HEK293T (cell line): ENCODE data around the gene TAF1B.

Experiments used
- CTCF ChIA-PET: fragments of 350-600 bp; formaldehyde crosslinking; extraction: SDS; loops from one replicate; lab custom pipeline; 2021; ENCODE audit warnings: antibody characterized with exemption, inconsistent platforms; lab: Yijun Ruan, JAX
- POLR2A ChIA-PET: fragments of 350-600 bp; formaldehyde crosslinking; extraction: SDS; loops from one replicate; lab custom pipeline; 2020; ENCODE audit warnings: antibody characterized with exemption, inconsistent platforms; lab: Yijun Ruan, JAX
- DNase-seq: peaks from one replicate; pipeline ENCODE4 v3.0.0; 2012; ENCODE audit warnings: mixed read lengths; ENCODE audit errors: extremely low spot score
- ARNT ChIP-seq: fragments of 450-650 bp; IDR thresholded peaks from 2 replicates; pipeline ENCODE4 v1.6.1; 2017; ENCODE audit warnings: mild to moderate bottlenecking
- BHLHE40 ChIP-seq: fragments of 450-650 bp; IDR thresholded peaks from 2 replicates; pipeline ENCODE4 v1.6.1; 2016; ENCODE audit warnings: mild to moderate bottlenecking, moderate library complexity, borderline replicate concordance
- CTBP1 ChIP-seq: fragments of 450-650 bp; IDR thresholded peaks from 2 replicates; pipeline ENCODE4 v1.6.1; 2016; ENCODE audit warnings: borderline replicate concordance
- ELF4 ChIP-seq: fragments of 450-650 bp; IDR thresholded peaks from 2 replicates; pipeline ENCODE4 v1.6.1; 2017; ENCODE audit warnings: antibody characterized with exemption
- FOXA1 ChIP-seq: fragments of 450-650 bp; IDR thresholded peaks from 2 replicates; pipeline ENCODE4 v1.6.1; 2016; ENCODE audit warnings: mild to moderate bottlenecking
- FOXK2 ChIP-seq: fragments of 450-650 bp; IDR thresholded peaks from 2 replicates; pipeline ENCODE4 v1.6.1; 2016; ENCODE audit warnings: mild to moderate bottlenecking
- FOXM1 ChIP-seq: fragments of 450-650 bp; IDR thresholded peaks from 2 replicates; pipeline ENCODE4 v1.6.1; 2017; ENCODE audit warnings: mild to moderate bottlenecking, borderline replicate concordance
- HDGF ChIP-seq: fragments of 450-650 bp; IDR thresholded peaks from 2 replicates; pipeline ENCODE4 v1.6.1; 2017; ENCODE audit warnings: antibody characterized with exemption, borderline replicate concordance
- L3MBTL2 ChIP-seq: fragments of 450-650 bp; conservative IDR thresholded peaks from 2 replicates; pipeline ENCODE4 v1.6.1; 2016; ENCODE audit warnings: mild to moderate bottlenecking
- LEF1 ChIP-seq: fragments of 450-650 bp; IDR thresholded peaks from 2 replicates; pipeline ENCODE4 v1.6.1; 2017; ENCODE audit warnings: mild to moderate bottlenecking, borderline replicate concordance
- NFRKB ChIP-seq: fragments of 450-650 bp; IDR thresholded peaks from 2 replicates; pipeline ENCODE4 v1.6.1; 2016; ENCODE audit warnings: mild to moderate bottlenecking, moderate library complexity
- SP1 ChIP-seq: fragments of 450-650 bp; IDR thresholded peaks from 2 replicates; pipeline ENCODE4 v1.6.1; 2017
- SUZ12 ChIP-seq: fragments of 450-650 bp; IDR thresholded peaks from 2 replicates; pipeline ENCODE4 v1.6.1; 2016; ENCODE audit warnings: mild to moderate bottlenecking
- TARDBP ChIP-seq: fragments of 450-650 bp; IDR thresholded peaks from 2 replicates; pipeline ENCODE4 v1.6.1; 2016
- ZNF384 ChIP-seq: fragments of 450-650 bp; IDR thresholded peaks from 2 replicates; pipeline ENCODE4 v1.6.1; 2016
- TF ChIP-seq, protein P1 (sequence below): fragments of 450-650 bp; IDR thresholded peaks from 2 replicates; pipeline ENCODE4 v1.6.1; 2016

TAF1B gene

DNA sequence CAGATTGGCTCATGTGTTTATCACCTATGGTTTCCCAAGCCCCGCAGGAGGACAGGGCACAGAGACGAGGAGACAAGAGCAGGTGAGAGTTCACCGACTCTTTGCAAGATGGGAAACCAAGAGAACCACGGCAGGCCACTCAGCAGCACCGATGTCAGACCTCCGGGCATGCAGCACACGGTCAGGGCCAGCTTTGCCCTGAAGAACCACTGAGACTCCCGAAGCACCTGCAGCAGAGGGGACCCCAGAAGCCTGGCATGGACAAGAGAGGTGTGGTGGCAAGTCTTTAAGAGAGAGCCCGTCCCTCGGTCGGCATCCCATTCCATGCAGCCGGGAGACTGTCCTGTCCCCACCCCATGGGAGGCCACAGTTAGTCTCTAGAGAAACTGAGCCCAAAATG lies 36.6 kb upstream of the TAF1B start:
- ChIA-PET CTCF (no interaction called here), POLR2A (no interaction called here)
- no peak for DNase-seq
- TF ChIP-seq FOXA1 (no peak), LEF1 (no peak)

DNA sequence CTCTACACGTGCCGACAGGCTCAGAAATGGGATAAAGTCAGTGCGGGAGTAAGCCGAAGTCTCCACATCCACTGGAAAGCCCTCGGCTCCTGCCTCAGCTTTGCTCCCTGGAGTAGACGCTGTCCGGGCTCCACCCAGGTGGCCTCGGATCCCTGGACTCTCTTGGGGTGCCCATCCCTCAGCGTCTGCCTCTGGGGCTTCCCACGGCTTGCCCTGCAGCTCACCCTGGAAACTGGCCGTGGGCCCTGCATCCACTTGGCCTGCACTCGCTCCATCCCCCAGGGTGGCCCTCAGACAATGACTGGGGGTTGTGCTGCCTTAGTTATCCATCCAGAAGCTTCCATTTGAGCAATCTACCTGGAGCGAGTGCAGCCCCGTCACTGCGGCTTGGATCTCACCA lies 36.2 kb upstream of the TAF1B start:
- DNase-seq, result no peak
- CTCF ChIA-PET, result interaction anchor here (0.6 kb wide), 1 partner anchor 667 kb away, joined by 3 read pairs; no protein-coding TSS in a partner anchor
- TF ChIP-seq ELF4, result no peak
- TF ChIP-seq SP1, result no peak
- TF ChIP-seq SUZ12, result no peak
- TF ChIP-seq FOXM1, result no peak
- no peak for TF ChIP-seq HDGF
- TF ChIP-seq CTBP1, result no peak
- no peak for TF ChIP-seq FOXA1
- no peak for TF ChIP-seq NFRKB
- TF ChIP-seq ZNF384, result no peak
- no peak for TF ChIP-seq BHLHE40

GRCh38 chr2:9807555-9808305 lies 35.5 kb upstream of the TAF1B start:
- no peak for TF ChIP-seq LEF1
- no peak for TF ChIP-seq SUZ12
- no peak for TF ChIP-seq FOXM1
- TF ChIP-seq L3MBTL2, result no peak
- ChIA-PET POLR2A (interaction anchor here (1.4 kb wide), 1 partner anchor 36 kb away, joined by 3 read pairs; the partner anchor contains the start of gene TAF1B), CTCF (interaction anchor here (0.6 kb wide), 1 partner anchor 668 kb away, joined by 3 read pairs; no protein-coding TSS in a partner anchor)
- DNase-seq, result no peak

More for the DNA sequence above, 36.2 kb upstream of the TAF1B start:
- POLR2A ChIA-PET, result interaction anchor here (1.4 kb wide), 1 partner anchor 37 kb away, joined by 3 read pairs; the partner anchor contains the start of gene TAF1B

GRCh38 chr2:9808334-9809063 lies 34.8 kb upstream of the TAF1B start:
- ChIA-PET CTCF (no interaction called here), POLR2A (interaction anchor here (1.4 kb wide), 1 partner anchor 35 kb away, joined by 3 read pairs; the partner anchor contains the start of gene TAF1B)
- TF ChIP-seq ELF4 (no peak), FOXM1 (no peak), ZNF384 (no peak), FOXA1 (no peak), CTBP1 (no peak), LEF1 (no peak), BHLHE40 (no peak), SUZ12 (no peak), ARNT (no peak), TARDBP (no peak), FOXK2 (no peak), SP1 (no peak), L3MBTL2 (no peak), NFRKB (no peak)
- TF ChIP-seq, protein P1, sequence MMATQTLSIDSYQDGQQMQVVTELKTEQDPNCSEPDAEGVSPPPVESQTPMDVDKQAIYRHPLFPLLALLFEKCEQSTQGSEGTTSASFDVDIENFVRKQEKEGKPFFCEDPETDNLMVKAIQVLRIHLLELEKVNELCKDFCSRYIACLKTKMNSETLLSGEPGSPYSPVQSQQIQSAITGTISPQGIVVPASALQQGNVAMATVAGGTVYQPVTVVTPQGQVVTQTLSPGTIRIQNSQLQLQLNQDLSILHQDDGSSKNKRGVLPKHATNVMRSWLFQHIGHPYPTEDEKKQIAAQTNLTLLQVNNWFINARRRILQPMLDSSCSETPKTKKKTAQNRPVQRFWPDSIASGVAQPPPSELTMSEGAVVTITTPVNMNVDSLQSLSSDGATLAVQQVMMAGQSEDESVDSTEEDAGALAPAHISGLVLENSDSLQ, result no peak
- DNase-seq, result no peak

DNA sequence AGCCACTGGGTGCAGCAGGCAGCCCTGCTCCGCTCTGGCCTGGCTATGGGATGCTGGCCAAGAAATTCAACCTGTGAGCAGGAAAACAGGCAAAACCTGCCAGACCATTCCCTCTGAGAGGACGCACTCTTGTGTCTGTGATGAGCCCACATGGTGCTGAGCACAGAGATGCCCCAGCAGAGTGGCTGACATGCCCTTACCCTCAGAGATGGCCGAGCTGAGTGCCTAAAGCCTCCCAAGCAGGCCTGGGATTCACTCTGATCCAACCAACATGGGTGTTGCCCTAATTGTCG lies 34.3 kb upstream of the TAF1B start:
- CTCF ChIA-PET, result no interaction called here
- POLR2A ChIA-PET, result no interaction called here
- no peak for TF ChIP-seq TARDBP
- no peak for TF ChIP-seq FOXA1
- TF ChIP-seq CTBP1, result no peak
- DNase-seq, result no peak

DNA sequence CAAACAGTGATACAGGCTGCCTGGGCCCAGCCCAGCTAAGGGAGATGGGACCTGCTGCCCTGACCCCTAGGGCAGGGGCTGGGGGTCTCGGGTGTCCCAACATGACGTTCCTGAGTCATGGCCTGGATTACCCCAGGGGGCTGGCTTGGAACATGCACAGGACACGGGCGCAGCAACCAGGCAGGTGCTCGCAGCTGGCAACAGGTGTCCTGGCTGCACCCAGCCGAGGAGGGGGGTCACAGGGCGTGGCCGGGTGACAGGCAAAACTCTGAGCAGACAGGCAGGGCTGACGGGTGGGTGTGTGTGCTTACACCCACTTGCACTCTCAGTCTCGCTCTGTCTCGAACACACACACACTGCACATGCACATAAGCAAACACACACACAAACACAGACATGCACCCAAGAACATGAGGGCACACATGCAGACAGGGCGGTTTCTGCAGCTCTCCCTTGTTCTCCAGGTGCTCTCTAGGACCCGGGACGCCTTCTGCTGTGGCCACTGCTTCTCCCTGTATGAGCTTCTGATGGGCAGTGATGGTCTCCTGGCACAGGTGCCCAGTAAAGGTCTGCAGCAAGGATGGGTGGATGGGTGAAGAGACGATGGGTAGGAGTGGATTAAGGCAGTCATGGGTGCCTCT lies 33.7 kb upstream of the TAF1B start:
- ChIA-PET POLR2A (no interaction called here), CTCF (no interaction called here)
- TF ChIP-seq ZNF384 (no peak), TARDBP (no peak), SUZ12 (no peak), BHLHE40 (no peak), NFRKB (no peak), CTBP1 (no peak), FOXK2 (no peak), FOXM1 (no peak), SP1 (no peak), L3MBTL2 (no peak), ELF4 (no peak), FOXA1 (no peak), ARNT (no peak), LEF1 (no peak), HDGF (no peak)
- TF ChIP-seq, protein P1, result no peak
- no peak for DNase-seq
